Epithelial cell of esophagus (primary cell): ENCODE data around the gene TBC1D8B.

Experiments used
- DNase-seq: peaks from one replicate; pipeline ENCODE4 v3.0.0; 2010; ENCODE audit warnings: low read depth
- H3K4me3 ChIP-seq: 2 replicates; pipeline ENCODE4 v1.5.1; 2011; ENCODE audit warnings: mild to moderate bottlenecking, low read length, control low read depth
- TF ChIP-seq, protein P1 (sequence below): IDR thresholded peaks from 2 replicates; pipeline ENCODE4 v1.5.1; 2011; ENCODE audit warnings: low read depth, mild to moderate bottlenecking, low read length, control low read depth, inconsistent platforms; ENCODE audit not compliant: insufficient read depth; ENCODE audit errors: missing control alignments

The TBC1D8B gene

DNA sequence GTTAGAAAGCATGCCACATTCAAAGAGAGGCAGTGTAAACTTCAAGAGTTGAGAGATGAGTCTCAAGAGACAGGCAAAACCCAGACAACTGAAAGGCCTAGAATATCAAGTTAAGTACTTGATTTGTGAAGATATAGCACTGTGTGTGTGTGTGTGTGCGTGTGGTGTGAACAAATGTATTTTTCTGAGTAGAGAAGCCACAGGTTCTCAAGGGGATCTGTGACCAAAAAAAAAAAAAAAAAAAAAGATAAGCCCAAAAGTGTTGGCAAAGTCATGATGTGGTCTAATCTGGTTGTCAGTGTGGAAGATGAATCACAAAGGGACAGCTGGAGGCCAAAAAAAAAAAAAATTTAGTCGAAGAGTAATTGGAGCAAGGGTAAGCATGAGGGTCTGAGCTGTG lies 96.8 kb downstream of the TBC1D8B start:
- no peak overlapping the region for H3K4me3 ChIP-seq
- DNase-seq, result no peak
- TF ChIP-seq, protein P1, sequence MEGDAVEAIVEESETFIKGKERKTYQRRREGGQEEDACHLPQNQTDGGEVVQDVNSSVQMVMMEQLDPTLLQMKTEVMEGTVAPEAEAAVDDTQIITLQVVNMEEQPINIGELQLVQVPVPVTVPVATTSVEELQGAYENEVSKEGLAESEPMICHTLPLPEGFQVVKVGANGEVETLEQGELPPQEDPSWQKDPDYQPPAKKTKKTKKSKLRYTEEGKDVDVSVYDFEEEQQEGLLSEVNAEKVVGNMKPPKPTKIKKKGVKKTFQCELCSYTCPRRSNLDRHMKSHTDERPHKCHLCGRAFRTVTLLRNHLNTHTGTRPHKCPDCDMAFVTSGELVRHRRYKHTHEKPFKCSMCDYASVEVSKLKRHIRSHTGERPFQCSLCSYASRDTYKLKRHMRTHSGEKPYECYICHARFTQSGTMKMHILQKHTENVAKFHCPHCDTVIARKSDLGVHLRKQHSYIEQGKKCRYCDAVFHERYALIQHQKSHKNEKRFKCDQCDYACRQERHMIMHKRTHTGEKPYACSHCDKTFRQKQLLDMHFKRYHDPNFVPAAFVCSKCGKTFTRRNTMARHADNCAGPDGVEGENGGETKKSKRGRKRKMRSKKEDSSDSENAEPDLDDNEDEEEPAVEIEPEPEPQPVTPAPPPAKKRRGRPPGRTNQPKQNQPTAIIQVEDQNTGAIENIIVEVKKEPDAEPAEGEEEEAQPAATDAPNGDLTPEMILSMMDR, result no peak

DNA sequence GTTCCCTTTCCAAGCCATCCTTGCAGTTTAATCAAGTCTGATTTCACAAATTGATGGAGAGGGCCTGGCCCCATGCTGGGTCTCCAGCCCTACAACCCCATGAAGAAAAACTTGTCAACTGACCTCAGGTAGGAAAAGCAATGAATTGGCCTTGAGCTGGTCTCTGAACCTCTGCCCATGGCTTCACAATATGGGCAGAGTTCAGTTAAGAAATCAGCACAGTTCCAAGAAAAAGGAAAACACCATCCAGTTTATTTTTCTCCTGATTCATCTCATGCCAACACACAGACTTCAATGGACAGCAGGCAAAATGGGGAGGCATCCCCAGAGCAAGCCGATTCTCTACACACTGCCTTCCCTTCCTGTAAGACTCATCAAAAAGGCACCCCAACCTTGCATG lies 97.4 kb downstream of the TBC1D8B start:
- TF ChIP-seq, protein P1, result no peak
- no peak overlapping the region for H3K4me3 ChIP-seq
- DNase-seq, result no peak

DNA sequence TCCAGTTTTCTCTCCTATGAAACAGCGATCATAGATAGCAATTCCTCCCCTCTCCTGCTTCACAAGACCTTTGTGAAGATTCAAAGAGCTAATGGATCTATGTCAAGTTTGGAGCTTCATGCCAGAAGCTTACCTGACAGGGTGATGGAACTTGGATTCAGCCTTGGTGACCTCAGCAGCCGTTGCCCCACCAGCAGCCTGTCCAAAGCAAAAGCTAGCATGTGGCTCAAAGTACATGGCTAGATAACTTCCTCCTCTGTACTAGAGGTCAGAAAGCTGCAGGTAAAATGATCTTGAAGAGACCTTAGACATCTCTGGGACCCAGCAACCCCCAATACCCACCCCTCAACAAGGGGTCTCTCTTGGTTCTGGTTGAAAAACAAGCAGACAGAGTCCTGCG lies 98.9 kb downstream of the TBC1D8B start:
- DNase-seq, result no peak
- H3K4me3 ChIP-seq, result no peak overlapping the region
- TF ChIP-seq, protein P1, result no peak

DNA sequence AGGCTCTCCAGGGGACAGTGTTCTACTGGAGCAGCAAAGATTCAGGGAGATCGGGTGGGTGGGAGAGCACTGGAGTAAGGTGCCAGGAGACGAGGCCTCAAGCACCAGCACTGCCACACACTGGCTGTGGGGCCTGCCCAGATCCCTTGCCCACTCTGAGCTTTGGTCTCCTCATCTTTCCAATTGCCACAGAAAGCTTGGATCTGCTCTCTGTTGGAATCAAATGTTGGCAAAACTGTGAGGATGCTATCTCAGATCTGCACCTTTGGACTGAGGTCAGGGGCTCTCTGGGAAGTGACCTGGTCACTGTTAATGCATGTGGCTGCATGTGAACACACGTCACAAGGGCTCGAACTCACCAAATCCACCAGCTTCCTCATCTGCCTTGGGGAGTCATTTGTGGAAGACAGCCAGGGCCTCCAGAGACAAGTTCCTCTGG lies 99.3 kb downstream of the TBC1D8B start:
- TF ChIP-seq, protein P1, result no peak
- DNase-seq, result no peak
- no peak overlapping the region for H3K4me3 ChIP-seq

- DNase-seq, result no peak
- H3K4me3 ChIP-seq, result no peak overlapping the region
- TF ChIP-seq, protein P1, result no peak
These were observed 100.2 kb downstream of the TBC1D8B start for GRCh38 chrX:106902684-106903083.

DNA sequence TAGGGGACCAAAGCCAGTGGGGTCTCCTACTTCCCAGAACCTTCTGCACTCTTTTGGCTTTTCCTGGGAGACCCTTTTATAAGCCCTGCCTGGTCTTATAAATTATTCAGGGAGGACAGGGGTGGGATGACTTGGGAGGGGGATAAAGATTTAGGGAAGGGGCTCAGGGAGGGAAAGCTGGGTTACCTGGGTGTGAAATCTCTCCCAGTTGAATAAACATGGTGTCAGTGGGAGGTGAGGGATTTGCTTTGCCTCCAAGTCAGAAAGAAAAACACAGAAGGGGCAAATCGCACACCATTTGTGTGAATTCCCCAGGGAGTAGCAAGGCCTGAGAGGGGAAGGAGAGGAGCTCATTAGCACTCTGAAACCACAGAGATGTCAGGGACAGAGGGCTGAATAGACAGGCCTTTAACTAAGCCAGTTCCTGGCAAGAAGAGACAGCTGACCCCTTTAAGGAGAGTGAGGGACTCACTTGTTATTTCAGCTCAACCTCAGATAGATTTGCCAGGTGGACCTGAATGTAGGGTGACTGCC lies 100.9 kb downstream of the TBC1D8B start, which contains the start of gene RIPPLY1:
Gene RIPPLY1, minus strand, starts transcription at position 51 of the 534 bp plus-strand sequence. CDS start 54 bp downstream, outside the sequence.
- TF ChIP-seq, protein P1, result no peak
- H3K4me3 ChIP-seq, result no peak within 1 kb of the TSS
- DNase-seq, result no peak

DNA sequence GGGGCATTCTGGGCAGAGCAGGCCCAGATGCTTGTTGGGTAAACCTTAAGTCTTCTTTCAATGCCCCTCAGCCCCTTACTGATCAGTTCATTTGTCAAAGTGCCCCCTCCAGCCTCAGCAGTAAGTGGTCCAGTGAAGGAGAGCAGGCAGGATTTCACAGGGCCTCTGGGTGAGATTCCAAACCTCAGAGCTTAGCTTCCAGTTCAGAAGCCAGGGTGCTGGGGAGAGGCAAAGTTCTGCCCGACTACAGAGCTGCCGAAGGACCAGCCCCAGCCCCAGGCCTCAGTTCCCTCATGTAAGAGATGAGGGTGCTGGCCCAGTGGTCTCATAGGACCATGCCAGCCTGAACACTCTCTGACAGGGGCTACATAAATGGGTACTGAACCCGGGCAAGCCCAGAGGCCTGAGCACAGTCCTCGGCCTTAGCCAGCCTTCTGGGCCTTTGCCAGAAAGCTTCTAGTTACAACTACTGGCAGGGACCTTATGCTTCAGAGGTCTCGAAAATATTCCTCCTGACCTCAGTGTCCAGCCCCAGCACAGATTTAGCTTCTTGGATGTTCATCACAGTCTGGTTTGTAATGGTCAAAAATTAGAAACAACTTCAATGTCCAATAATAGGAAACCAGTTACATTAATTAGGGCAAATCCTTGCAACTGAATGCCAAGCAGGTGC lies 101.5 kb downstream of the TBC1D8B start:
- no peak for DNase-seq
- TF ChIP-seq, protein P1, result no peak

More for the DNA sequence above, 101.5 kb downstream of the TBC1D8B start:
- H3K4me3 ChIP-seq, result no peak overlapping the region
